LNCAP (cell line): ENCODE data around the gene ZNF140.

Experiments used
- TF ChIP-seq, protein P1 (sequence below): fragments of 450-650 bp; IDR thresholded peaks from 2 replicates; pipeline ENCODE4 v1.5.1; 2017; ENCODE audit warnings: mild to moderate bottlenecking

ZNF140 gene

DNA sequence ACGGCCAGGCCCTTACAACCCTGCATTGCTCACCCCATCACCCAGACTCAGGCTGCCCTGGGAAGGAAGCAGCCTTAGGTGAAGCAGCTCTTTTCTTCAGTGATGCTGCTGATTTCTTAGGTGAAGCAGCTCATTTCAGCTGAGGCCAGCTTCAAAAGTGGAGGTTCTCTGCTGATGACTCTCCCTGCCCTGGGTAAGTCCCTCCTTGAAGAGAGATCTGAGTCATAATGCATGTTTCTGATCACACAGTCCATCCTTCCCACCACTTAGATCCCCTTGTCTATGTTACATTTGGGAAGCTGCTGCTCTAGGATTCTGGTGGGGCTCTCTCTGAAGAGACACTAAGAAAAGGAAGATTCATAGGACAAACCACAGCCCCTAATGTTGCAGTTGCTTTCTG, 17.2 kb upstream of the ZNF140 start:
- TF ChIP-seq, protein P1, sequence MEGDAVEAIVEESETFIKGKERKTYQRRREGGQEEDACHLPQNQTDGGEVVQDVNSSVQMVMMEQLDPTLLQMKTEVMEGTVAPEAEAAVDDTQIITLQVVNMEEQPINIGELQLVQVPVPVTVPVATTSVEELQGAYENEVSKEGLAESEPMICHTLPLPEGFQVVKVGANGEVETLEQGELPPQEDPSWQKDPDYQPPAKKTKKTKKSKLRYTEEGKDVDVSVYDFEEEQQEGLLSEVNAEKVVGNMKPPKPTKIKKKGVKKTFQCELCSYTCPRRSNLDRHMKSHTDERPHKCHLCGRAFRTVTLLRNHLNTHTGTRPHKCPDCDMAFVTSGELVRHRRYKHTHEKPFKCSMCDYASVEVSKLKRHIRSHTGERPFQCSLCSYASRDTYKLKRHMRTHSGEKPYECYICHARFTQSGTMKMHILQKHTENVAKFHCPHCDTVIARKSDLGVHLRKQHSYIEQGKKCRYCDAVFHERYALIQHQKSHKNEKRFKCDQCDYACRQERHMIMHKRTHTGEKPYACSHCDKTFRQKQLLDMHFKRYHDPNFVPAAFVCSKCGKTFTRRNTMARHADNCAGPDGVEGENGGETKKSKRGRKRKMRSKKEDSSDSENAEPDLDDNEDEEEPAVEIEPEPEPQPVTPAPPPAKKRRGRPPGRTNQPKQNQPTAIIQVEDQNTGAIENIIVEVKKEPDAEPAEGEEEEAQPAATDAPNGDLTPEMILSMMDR = no peak

DNA sequence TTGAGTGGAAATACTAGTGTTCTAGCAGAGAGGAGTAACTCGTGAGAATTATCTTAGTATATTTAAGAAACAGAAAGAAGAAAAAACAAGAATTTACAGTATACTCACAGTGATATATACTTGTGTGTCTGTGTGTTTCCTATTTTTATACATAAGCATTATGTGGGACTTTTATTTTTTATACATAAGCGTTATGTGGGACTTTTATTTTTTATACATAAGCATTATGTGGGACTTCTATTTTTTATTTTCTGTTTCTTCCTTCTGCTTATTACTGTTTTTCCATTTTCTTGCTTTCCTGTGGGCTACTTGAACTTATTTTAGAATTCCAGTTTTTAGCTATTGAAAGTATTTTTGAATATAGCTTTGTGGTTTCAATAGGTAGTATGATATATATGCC, 6.9 kb upstream of the ZNF140 start:
- TF ChIP-seq, protein P1 = no peak

DNA sequence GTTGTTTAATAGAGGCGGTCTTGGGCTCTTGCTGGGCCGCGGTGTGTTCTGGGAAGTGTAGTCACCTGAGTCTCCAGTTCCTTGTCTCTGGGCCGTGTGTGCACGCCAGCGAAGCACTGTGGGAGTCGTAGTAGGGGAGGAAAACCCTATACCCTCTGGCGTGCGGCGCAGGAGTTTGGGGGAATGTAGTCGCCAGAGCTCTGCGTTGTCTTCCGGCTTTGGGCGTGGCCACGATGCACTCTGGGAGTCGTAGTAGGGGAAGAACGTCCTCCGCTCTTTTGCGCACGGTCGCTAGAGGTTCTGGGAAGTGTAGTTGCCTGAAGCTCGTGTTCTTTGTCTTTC, 726 bp upstream of the ZNF140 start:
- TF ChIP-seq, protein P1 = no peak

DNA sequence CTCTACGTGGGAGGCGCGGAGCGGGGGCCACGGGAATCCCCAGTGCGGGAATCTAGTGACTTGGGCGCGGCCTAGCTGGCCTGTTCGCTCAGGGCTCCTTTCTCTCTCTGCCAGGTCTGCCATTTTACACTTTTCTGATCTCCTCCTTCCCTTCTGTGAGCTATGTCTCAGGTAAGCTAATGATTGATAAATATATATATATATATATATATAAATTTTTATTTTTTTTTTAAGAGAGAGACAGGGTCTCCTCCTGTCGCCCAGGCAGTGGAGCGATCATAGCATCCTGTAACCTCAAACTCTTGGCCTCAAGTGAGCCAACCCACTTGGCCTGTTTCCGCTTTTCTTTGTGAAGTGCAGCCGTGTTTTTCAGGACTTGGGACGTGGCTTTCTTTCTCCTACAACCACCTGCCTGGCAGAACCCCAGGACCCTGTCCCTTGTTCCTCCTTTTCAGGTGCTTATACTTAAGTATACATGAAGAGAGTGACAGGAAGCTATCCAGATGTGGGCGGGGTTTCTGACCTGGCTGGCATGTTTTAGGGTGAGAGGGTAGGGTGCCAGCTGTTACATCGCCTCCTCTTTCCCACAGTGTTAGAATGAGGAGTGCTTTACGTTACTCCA, 547 bp downstream of the ZNF140 start:
- TF ChIP-seq, protein P1 = no peak

DNA sequence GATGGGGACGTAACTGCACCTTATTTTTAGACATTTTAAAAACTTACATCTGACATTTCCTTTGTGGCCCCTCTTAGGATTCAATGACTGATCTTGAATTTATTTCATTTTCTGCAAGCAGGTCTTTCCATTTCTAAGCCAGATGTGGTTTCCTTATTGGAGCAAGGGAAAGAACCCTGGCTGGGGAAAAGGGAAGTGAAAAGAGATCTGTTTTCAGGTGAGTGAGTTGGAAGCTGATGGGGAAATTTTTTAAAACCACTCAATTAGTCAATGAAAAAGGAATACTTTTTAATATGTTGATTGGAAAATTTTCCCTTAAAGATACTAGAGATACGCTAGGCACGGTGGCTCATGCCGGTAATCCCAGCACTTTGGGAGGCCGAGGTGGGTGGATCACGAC, 2.6 kb downstream of the ZNF140 start:
- TF ChIP-seq, protein P1 = no peak

DNA sequence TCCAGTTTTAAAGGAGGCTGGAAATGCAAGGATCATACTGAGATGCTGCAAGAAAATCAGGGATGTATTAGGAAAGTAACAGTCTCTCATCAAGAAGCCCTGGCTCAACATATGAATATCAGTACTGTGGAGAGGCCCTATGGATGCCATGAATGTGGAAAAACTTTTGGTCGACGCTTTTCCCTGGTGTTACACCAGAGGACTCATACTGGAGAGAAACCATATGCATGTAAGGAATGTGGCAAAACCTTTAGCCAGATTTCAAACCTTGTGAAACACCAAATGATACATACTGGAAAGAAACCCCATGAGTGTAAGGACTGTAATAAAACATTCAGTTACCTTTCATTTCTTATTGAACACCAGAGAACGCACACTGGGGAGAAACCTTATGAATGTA, 24.9 kb downstream of the ZNF140 start:
- TF ChIP-seq, protein P1 = no peak

DNA sequence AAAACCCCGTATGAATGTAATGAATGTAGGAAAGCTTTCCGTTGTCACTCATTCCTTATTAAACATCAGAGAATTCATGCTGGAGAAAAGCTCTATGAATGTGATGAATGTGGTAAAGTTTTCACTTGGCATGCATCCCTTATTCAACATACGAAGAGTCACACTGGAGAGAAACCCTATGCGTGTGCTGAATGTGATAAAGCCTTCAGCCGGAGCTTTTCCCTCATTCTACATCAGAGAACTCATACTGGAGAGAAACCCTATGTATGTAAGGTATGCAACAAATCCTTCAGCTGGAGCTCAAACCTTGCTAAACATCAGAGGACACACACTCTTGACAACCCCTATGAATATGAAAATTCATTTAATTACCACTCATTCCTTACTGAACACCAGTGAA, 25.5 kb downstream of the ZNF140 start:
- TF ChIP-seq, protein P1 = no peak

DNA sequence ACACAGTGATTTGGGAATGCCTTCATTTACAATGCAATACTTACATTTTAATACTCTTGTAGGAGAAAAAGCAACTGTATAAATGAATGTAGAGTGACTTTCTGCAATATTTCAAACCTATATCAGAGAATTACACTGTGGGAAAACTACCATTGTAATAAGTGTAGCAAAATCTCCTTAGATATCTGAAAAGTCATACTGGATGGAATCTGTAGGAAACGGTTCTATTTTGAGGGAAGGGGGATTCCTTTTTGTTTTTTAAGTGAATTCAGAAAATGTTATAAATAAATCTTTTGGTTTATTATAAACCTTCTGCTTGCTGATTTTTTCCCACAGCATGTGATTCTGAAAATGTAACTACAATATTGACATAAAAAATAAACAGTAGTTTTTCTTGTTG, 26.4 kb downstream of the ZNF140 start:
- TF ChIP-seq, protein P1 = no peak
